ENCODE data around the gene TIMM10B.
"Not testable (repeated sequence)": the region's sequence is repeated elsewhere in the genome, so short reads cannot be mapped to it uniquely, and the experiment has no call there.

Gene TIMM10B

GRCh38 chr11:6521946-6522345 is 40.6 kb downstream of the TIMM10B start:
- H3K36me3 ChIP-seq (ENCODE audit: control insufficient read depth, insufficient read depth, low read length); H2BK120ac ChIP-seq (ENCODE audit: low read depth, low read length); H2BK15ac ChIP-seq (replicated peaks; ENCODE audit: low read depth); H3K79me2 ChIP-seq (ENCODE audit: control insufficient read depth, insufficient read depth, low read length); H3K27me3 ChIP-seq (ENCODE audit: insufficient read depth, low read length, poor library complexity); H3K4me1 ChIP-seq (ENCODE audit: control insufficient read depth, low read depth, low read length); DNase-seq; H3K79me1 ChIP-seq (ENCODE audit: low read length); H3K23ac ChIP-seq (ENCODE audit: low read length); H3K4me2 ChIP-seq (ENCODE audit: low read length); H3K18ac ChIP-seq (ENCODE audit: low read length); H3K27ac ChIP-seq (ENCODE audit: low read depth, low read length); H3K4ac ChIP-seq (ENCODE audit: low read depth, low read length); H3K4me3 ChIP-seq (ENCODE audit: low read length); H4K5ac ChIP-seq (ENCODE audit: low read length); H2AK5ac ChIP-seq (ENCODE audit: low read length); H3K9ac ChIP-seq (ENCODE audit: low read length); H3K56ac ChIP-seq (ENCODE audit: low read length); H4K8ac ChIP-seq (ENCODE audit: low read depth, low read length); H2BK5ac ChIP-seq (ENCODE audit: low read length): not testable (repeated sequence)
- no CpG with 5 or more reads among the region's 3 CpGs for WGBS (ENCODE audit: extremely low coverage, insufficient coverage, low lambda C conversion rate)

DNA sequence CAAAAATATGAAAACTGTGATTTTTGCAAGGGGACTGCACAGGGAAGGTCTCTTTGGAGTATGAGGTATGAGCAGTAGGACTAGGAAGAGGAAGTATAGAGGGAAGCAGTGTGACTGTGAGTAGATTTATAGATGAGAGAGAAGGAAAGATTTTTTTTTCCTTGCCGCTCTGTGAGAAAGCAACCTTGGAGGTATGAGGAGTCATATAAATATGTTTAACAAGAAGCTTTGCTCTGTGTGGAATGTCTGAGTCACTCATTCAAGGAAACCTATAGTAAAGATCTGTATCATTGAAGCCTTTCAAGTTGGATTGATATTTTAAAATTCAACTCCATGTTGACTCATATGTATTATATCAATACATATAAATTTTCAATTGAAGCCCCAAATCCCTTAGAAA is 42.0 kb downstream of the TIMM10B start:
- H3K27ac ChIP-seq (ENCODE audit: low read depth, low read length): no peak overlapping the region

GRCh38 chr11:6526411-6527135 is 45.3 kb downstream of the TIMM10B start:
- Histone ChIP-seq H3K79me1 (ENCODE audit: low read length) (no peaks in the 10 kb centered on the region), H3K18ac (ENCODE audit: low read length) (no peak overlapping the region), H2AK5ac (ENCODE audit: low read length) (no peak overlapping the region), H3K36me3 (ENCODE audit: control insufficient read depth, insufficient read depth, low read length) (no peaks in the 10 kb centered on the region), H4K5ac (ENCODE audit: low read length) (no peak overlapping the region), H3K4me2 (ENCODE audit: low read length) (no peak overlapping the region), H3K9ac (ENCODE audit: low read length) (no peak overlapping the region), H3K27me3 (ENCODE audit: insufficient read depth, low read length, poor library complexity) (no peaks in the 10 kb centered on the region), H3K23ac (ENCODE audit: low read length) (no peak overlapping the region), H3K56ac (ENCODE audit: low read length) (no peak overlapping the region), H2BK15ac (replicated peaks; ENCODE audit: low read depth) (no peak overlapping the region), H3K4me3 (ENCODE audit: low read length) (no peak overlapping the region), H4K8ac (ENCODE audit: low read depth, low read length) (no peak overlapping the region), H3K4me1 (ENCODE audit: control insufficient read depth, low read depth, low read length) (no peaks in the 10 kb centered on the region), H3K4ac (ENCODE audit: low read depth, low read length) (no peak overlapping the region), H2BK5ac (ENCODE audit: low read length) (no peak overlapping the region), H3K27ac (ENCODE audit: low read depth, low read length) (no peak overlapping the region), H3K79me2 (ENCODE audit: control insufficient read depth, insufficient read depth, low read length) (no peaks in the 10 kb centered on the region), H2BK120ac (ENCODE audit: low read depth, low read length) (no peak overlapping the region)
- WGBS (ENCODE audit: extremely low coverage, insufficient coverage, low lambda C conversion rate): no CpG with 5 or more reads among the region's 3 CpGs
- DNase-seq: no peak

More for the DNA sequence above, 42.0 kb downstream of the TIMM10B start:
- no peaks in the 10 kb centered on the region for H3K27me3 ChIP-seq (ENCODE audit: insufficient read depth, low read length, poor library complexity)
- H3K4me3 ChIP-seq (ENCODE audit: low read length): no peak overlapping the region
- H3K4ac ChIP-seq (ENCODE audit: low read depth, low read length): no peak overlapping the region
- no peak overlapping the region for H3K18ac ChIP-seq (ENCODE audit: low read length)
- peak; percentile 19 for DNase-seq
- H3K4me1 ChIP-seq (ENCODE audit: control insufficient read depth, low read depth, low read length): no peaks in the 10 kb centered on the region
- H2BK120ac ChIP-seq (ENCODE audit: low read depth, low read length): no peak overlapping the region
- H4K8ac ChIP-seq (ENCODE audit: low read depth, low read length): no peak overlapping the region
- H2BK15ac ChIP-seq (replicated peaks; ENCODE audit: low read depth): no peak overlapping the region
- H2AK5ac ChIP-seq (ENCODE audit: low read length): no peak overlapping the region
- H3K79me1 ChIP-seq (ENCODE audit: low read length): no peaks in the 10 kb centered on the region
- H3K9ac ChIP-seq (ENCODE audit: low read length): no peak overlapping the region
- H4K5ac ChIP-seq (ENCODE audit: low read length): no peak overlapping the region
- no peak overlapping the region for H3K4me2 ChIP-seq (ENCODE audit: low read length)
- WGBS (ENCODE audit: extremely low coverage, insufficient coverage, low lambda C conversion rate): no CpG with 5 or more reads among the region's 1 CpG
- no peak overlapping the region for H3K23ac ChIP-seq (ENCODE audit: low read length)
- no peak overlapping the region for H3K56ac ChIP-seq (ENCODE audit: low read length)
- H3K36me3 ChIP-seq (ENCODE audit: control insufficient read depth, insufficient read depth, low read length): no peaks in the 10 kb centered on the region
- H2BK5ac ChIP-seq (ENCODE audit: low read length): no peak overlapping the region
- no peaks in the 10 kb centered on the region for H3K79me2 ChIP-seq (ENCODE audit: control insufficient read depth, insufficient read depth, low read length)

DNA sequence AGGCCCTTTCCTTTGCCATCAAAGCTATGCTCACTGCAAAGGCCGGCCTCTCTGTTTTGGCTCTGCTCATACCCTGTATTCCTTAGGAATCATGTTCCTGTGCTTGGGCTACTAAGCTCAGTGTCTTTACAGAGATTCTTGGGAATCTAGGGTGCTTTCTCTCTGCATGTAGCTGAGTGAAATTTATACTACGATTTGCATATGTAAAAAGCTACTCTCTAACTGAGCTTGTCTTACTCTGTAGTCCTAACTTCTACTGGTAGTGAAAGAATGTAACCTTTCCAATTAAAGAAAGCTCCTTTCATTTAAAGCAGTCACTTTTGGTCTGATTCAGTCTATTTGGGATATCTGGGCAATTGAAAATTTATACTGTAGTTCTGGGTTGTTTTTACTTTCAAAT is 48.0 kb downstream of the TIMM10B start:
- Histone ChIP-seq H3K4me3 (ENCODE audit: low read length) (no peak overlapping the region), H3K4me2 (ENCODE audit: low read length) (no peak overlapping the region), H2BK5ac (ENCODE audit: low read length) (no peak overlapping the region), H3K27me3 (ENCODE audit: insufficient read depth, low read length, poor library complexity) (no peaks in the 10 kb centered on the region), H3K23ac (ENCODE audit: low read length) (no peak overlapping the region), H3K36me3 (ENCODE audit: control insufficient read depth, insufficient read depth, low read length) (no peaks in the 10 kb centered on the region), H2BK120ac (ENCODE audit: low read depth, low read length) (no peak overlapping the region), H3K4me1 (ENCODE audit: control insufficient read depth, low read depth, low read length) (no peaks in the 10 kb centered on the region), H3K79me1 (ENCODE audit: low read length) (no peaks in the 10 kb centered on the region), H4K8ac (ENCODE audit: low read depth, low read length) (no peak overlapping the region), H3K4ac (ENCODE audit: low read depth, low read length) (no peak overlapping the region), H3K27ac (ENCODE audit: low read depth, low read length) (no peak overlapping the region), H2BK15ac (replicated peaks; ENCODE audit: low read depth) (no peak overlapping the region), H3K56ac (ENCODE audit: low read length) (no peak overlapping the region), H3K9ac (ENCODE audit: low read length) (no peak overlapping the region), H3K18ac (ENCODE audit: low read length) (no peak overlapping the region), H3K79me2 (ENCODE audit: control insufficient read depth, insufficient read depth, low read length) (no peaks in the 10 kb centered on the region), H4K5ac (ENCODE audit: low read length) (no peak overlapping the region), H2AK5ac (ENCODE audit: low read length) (no peak overlapping the region)
- DNase-seq: no peak
- no CpG with 5 or more reads among the region's 2 CpGs for WGBS (ENCODE audit: extremely low coverage, insufficient coverage, low lambda C conversion rate)

GRCh38 chr11:6530848-6531247 is 49.5 kb downstream of the TIMM10B start:
- Histone ChIP-seq H2BK15ac (replicated peaks; ENCODE audit: low read depth) (no peak overlapping the region), H3K56ac (ENCODE audit: low read length) (no peak overlapping the region), H3K4me3 (ENCODE audit: low read length) (no peak overlapping the region), H4K8ac (ENCODE audit: low read depth, low read length) (no peak overlapping the region), H3K4ac (ENCODE audit: low read depth, low read length) (no peak overlapping the region), H3K23ac (ENCODE audit: low read length) (no peak overlapping the region), H2AK5ac (ENCODE audit: low read length) (no peak overlapping the region), H3K4me1 (ENCODE audit: control insufficient read depth, low read depth, low read length) (no peaks in the 10 kb centered on the region), H4K5ac (ENCODE audit: low read length) (no peak overlapping the region), H3K79me1 (ENCODE audit: low read length) (no peaks in the 10 kb centered on the region), H3K27me3 (ENCODE audit: insufficient read depth, low read length, poor library complexity) (no peaks in the 10 kb centered on the region), H2BK5ac (ENCODE audit: low read length) (no peak overlapping the region), H3K27ac (ENCODE audit: low read depth, low read length) (no peak overlapping the region), H3K4me2 (ENCODE audit: low read length) (no peak overlapping the region), H3K9ac (ENCODE audit: low read length) (no peak overlapping the region), H3K79me2 (ENCODE audit: control insufficient read depth, insufficient read depth, low read length) (no peaks in the 10 kb centered on the region), H3K18ac (ENCODE audit: low read length) (no peak overlapping the region), H3K36me3 (ENCODE audit: control insufficient read depth, insufficient read depth, low read length) (no peaks in the 10 kb centered on the region), H2BK120ac (ENCODE audit: low read depth, low read length) (no peak overlapping the region)
- no peak for DNase-seq
- no CpG with 5 or more reads among the region's 2 CpGs for WGBS (ENCODE audit: extremely low coverage, insufficient coverage, low lambda C conversion rate)

DNA sequence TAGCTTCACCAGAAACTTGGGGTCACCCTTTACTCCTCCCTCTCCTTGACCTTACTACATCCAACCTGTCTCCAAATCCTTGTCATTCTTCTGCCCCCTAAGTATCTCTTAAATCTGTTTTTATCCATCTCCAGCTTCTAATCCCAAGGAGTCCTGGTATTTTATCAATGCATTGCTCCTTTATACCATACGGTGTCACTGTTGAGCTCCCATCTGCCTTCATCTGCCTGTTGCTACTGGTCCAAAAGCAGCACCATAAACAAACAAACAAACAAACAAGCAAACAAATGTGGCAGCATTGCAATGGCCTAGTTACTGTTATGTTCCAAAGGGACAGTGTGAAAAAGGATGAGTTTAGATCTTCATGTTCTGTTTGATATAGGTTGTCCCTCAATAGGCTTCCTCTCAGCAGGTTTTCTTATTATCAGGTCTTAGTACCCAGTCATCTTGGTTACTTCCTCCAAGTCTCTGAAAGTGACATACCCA is 50.0 kb downstream of the TIMM10B start:
- Histone ChIP-seq H4K8ac (ENCODE audit: low read depth, low read length) (no peak overlapping the region), H3K18ac (ENCODE audit: low read length) (no peak overlapping the region), H3K27me3 (ENCODE audit: insufficient read depth, low read length, poor library complexity) (no peaks in the 10 kb centered on the region), H2BK120ac (ENCODE audit: low read depth, low read length) (no peak overlapping the region), H2BK5ac (ENCODE audit: low read length) (no peak overlapping the region), H3K56ac (ENCODE audit: low read length) (no peak overlapping the region), H3K4me1 (ENCODE audit: control insufficient read depth, low read depth, low read length) (no peaks in the 10 kb centered on the region), H3K4me3 (ENCODE audit: low read length) (no peak overlapping the region), H3K4me2 (ENCODE audit: low read length) (no peak overlapping the region), H3K79me1 (ENCODE audit: low read length) (no peaks in the 10 kb centered on the region), H4K5ac (ENCODE audit: low read length) (no peak overlapping the region), H3K9ac (ENCODE audit: low read length) (no peak overlapping the region), H3K4ac (ENCODE audit: low read depth, low read length) (no peak overlapping the region), H3K79me2 (ENCODE audit: control insufficient read depth, insufficient read depth, low read length) (no peaks in the 10 kb centered on the region), H3K23ac (ENCODE audit: low read length) (no peak overlapping the region), H3K27ac (ENCODE audit: low read depth, low read length) (no peak overlapping the region), H2AK5ac (ENCODE audit: low read length) (no peak overlapping the region), H2BK15ac (replicated peaks; ENCODE audit: low read depth) (no peak overlapping the region), H3K36me3 (ENCODE audit: control insufficient read depth, insufficient read depth, low read length) (no peaks in the 10 kb centered on the region)
- WGBS (ENCODE audit: extremely low coverage, insufficient coverage, low lambda C conversion rate): no CpG with 5 or more reads among the region's 1 CpG
- DNase-seq: peak; percentile 67

Data from mesendoderm (in vitro differentiated cells).